GM18526 (cell line): Measurements from ENCODE around the gene DDIAS.
A peak's percentile ranks its signal among the peaks of the same experiment; 100 is the strongest.

Source experiments
- POLR2A ChIP-seq: IDR thresholded peaks from 3 replicates; pipeline ENCODE4 v1.6.1; 2011; ENCODE audit not compliant: insufficient read length; ENCODE audit errors: extremely low read depth

DDIAS gene

GRCh38 chr11:82874646-82875523, 26.7 kb upstream of the DDIAS start:
- no peak for TF ChIP-seq POLR2A

GRCh38 chr11:82883853-82884252, 17.7 kb upstream of the DDIAS start:
- TF ChIP-seq POLR2A = no peak

GRCh38 chr11:82889133-82890001, 12.2 kb upstream of the DDIAS start:
- TF ChIP-seq POLR2A = no peak

GRCh38 chr11:82890002-82890341, 11.6 kb upstream of the DDIAS start:
- no peak for TF ChIP-seq POLR2A

- no peak for TF ChIP-seq POLR2A
Observed at GRCh38 chr11:82890936-82891335, 10.6 kb upstream of the DDIAS start.

- no peak for TF ChIP-seq POLR2A
Observed at GRCh38 chr11:82892611-82893169, 8.8 kb upstream of the DDIAS start.

GRCh38 chr11:82895437-82896091, 6.0 kb upstream of the DDIAS start:
- TF ChIP-seq POLR2A = no peak

GRCh38 chr11:82896183-82896582, 5.4 kb upstream of the DDIAS start:
- TF ChIP-seq POLR2A = no peak

GRCh38 chr11:82898241-82898640, 3.3 kb upstream of the DDIAS start:
- no peak for TF ChIP-seq POLR2A

- TF ChIP-seq POLR2A = no peak
Observed at GRCh38 chr11:82899186-82899820, 2.2 kb upstream of the DDIAS start.

GRCh38 chr11:82899957-82900276, 1.6 kb upstream of the DDIAS start:
- no peak for TF ChIP-seq POLR2A

GRCh38 chr11:82900277-82901164, 1.0 kb upstream of the DDIAS start, which contains the start of gene PRCP:
Gene PRCP (minus strand): TSS chr11:82900430. CDS start chr11:82900402, 28 bp downstream.
- TF ChIP-seq POLR2A = peak; percentile 79

GRCh38 chr11:82901922-82902485, 468 bp downstream of the DDIAS start:
- TF ChIP-seq POLR2A = no peak

GRCh38 chr11:82902880-82903279, 1.3 kb downstream of the DDIAS start:
- TF ChIP-seq POLR2A = no peak
